K562 (cell line): ENCODE measurements around the gene MEIS1. TPM values are rescaled to one million over a fixed set of nuclear protein-coding genes. Genes with fewer than 3 reads are reported as not detected.
A peak's percentile ranks its signal among the peaks of the same experiment; 100 is the strongest.

Experiments used
- ASH1L ChIP-seq: fragments of 450-650 bp; IDR thresholded peaks from 2 replicates; pipeline ENCODE4 v1.6.1; 2018; ENCODE audit warnings: borderline replicate concordance, mild to moderate bottlenecking, low read depth; ENCODE audit not compliant: partially characterized antibody
- ATF1 ChIP-seq, 2 experiments: fragments of 450-650 bp in 1 of 2; IDR thresholded peaks; 2 replicates each; pipeline ENCODE4 v1.6.1; 2016; ENCODE audit warnings: missing compliant biosample characterization in 1 of 2, missing genetic modification characterization in 1 of 2
- ATF3 ChIP-seq, 2 experiments: fragments of 450-650 bp in 1 of 2; sonication (generic) in 1 of 2; formaldehyde crosslinking in 1 of 2; IDR thresholded peaks in 1 of 2; conservative IDR thresholded peaks in 1 of 2; 2 replicates each; pipeline versions ENCODE4 v1.6.1 to v1.8.1; 2016 to 2023; ENCODE audit warnings: mild to moderate bottlenecking in 2 of 2, moderate library complexity in 2 of 2, inconsistent platforms in 1 of 2, missing genetic modification reagents in 1 of 2
- DLX4 ChIP-seq: fragments of 250-450 bp; sonication (Bioruptor Pico); IDR thresholded peaks from 2 replicates; pipeline ENCODE4 v1.6.1; 2021; ENCODE audit warnings: mild to moderate bottlenecking
- ID3 ChIP-seq, 2 experiments: fragments of 250-450 bp in 1 of 2; fragments of 450-650 bp in 1 of 2; sonication (Bioruptor Pico) in 1 of 2; IDR thresholded peaks; 2 replicates each; pipeline versions ENCODE4 v1.6.1 to v1.8.0; 2016 to 2021; ENCODE audit warnings: mild to moderate bottlenecking in 2 of 2, moderate library complexity in 2 of 2, missing compliant biosample characterization in 1 of 2, missing genetic modification characterization in 1 of 2
- ILK ChIP-seq: fragments of 450-650 bp; IDR thresholded peaks from 2 replicates; pipeline ENCODE4 v1.6.1; 2016; ENCODE audit warnings: missing genetic modification characterization, low read depth, mild to moderate bottlenecking, missing compliant biosample characterization, moderate library complexity, borderline replicate concordance
- MAZ ChIP-seq, 2 experiments: fragments of 450-650 bp in 1 of 2; sonication (generic) in 1 of 2; formaldehyde crosslinking; IDR thresholded peaks in 1 of 2; conservative IDR thresholded peaks in 1 of 2; 2 replicates each; pipeline versions ENCODE4 v1.4.0 to v1.5.0; 2020; ENCODE audit warnings: mild to moderate bottlenecking in 1 of 2, missing genetic modification reagents in 1 of 2
- MIER1 ChIP-seq: fragments of 450-650 bp; IDR thresholded peaks from 2 replicates; pipeline ENCODE4 v1.6.1; 2016; ENCODE audit warnings: antibody characterized with exemption, mild to moderate bottlenecking, low read depth
- MTA3 ChIP-seq: fragments of 450-650 bp; formaldehyde crosslinking; IDR thresholded peaks from 2 replicates; pipeline ENCODE4 v1.6.1; 2017; ENCODE audit warnings: mild to moderate bottlenecking, borderline replicate concordance
- RAD21 ChIP-seq, 2 experiments: fragments of 250-450 bp in 1 of 2; fragments of 450-650 bp in 1 of 2; sonication (Bioruptor Pico) in 1 of 2; formaldehyde crosslinking in 1 of 2; IDR thresholded peaks in 1 of 2; conservative IDR thresholded peaks in 1 of 2; 2 replicates each; pipeline versions ENCODE4 v1.4.0 to v1.8.0; 2020 to 2022; ENCODE audit warnings: mild to moderate bottlenecking in 2 of 2, moderate library complexity in 1 of 2
- TEAD1 ChIP-seq, 2 experiments: fragments of 450-650 bp in 1 of 2; sonication (generic) in 1 of 2; formaldehyde crosslinking; IDR thresholded peaks; 2 replicates each; pipeline versions ENCODE4 v1.4.0 to v1.8.0; 2020 to 2022; ENCODE audit warnings: mild to moderate bottlenecking in 2 of 2, missing genetic modification reagents in 1 of 2
- VEZF1 ChIP-seq: fragments of 200-800 bp; sonication (Bioruptor generic); IDR thresholded peaks from 2 replicates; pipeline ENCODE4 v1.6.1; 2017; ENCODE audit warnings: missing genetic modification characterization, missing compliant biosample characterization
- ZFP36 ChIP-seq: fragments of 150-350 bp; IDR thresholded peaks from 2 replicates; pipeline ENCODE4 v1.6.1; 2018; ENCODE audit warnings: low read length, low read depth; ENCODE audit not compliant: partially characterized antibody
- ZKSCAN8 ChIP-seq: fragments of 200-800 bp; sonication (Bioruptor generic); IDR thresholded peaks from 2 replicates; pipeline ENCODE4 v1.6.1; 2016; ENCODE audit warnings: missing genetic modification characterization, missing compliant biosample characterization
- ZNF133 ChIP-seq: fragments of 250-450 bp; sonication (Bioruptor Pico); IDR thresholded peaks from 2 replicates; pipeline ENCODE4 v1.4.0; 2020; ENCODE audit warnings: mild to moderate bottlenecking
- ZNF140 ChIP-seq: fragments of 250-450 bp; sonication (Bioruptor Pico); IDR thresholded peaks from 2 replicates; pipeline ENCODE4 v1.8.0; 2021; ENCODE audit warnings: moderate library complexity, mild to moderate bottlenecking, inconsistent platforms
- ZNF280B ChIP-seq: fragments of 250-450 bp; sonication (Bioruptor Pico); IDR thresholded peaks from 2 replicates; pipeline ENCODE4 v1.5.1; 2021; ENCODE audit warnings: mild to moderate bottlenecking
- ZNF436 ChIP-seq: fragments of 250-450, 450-650 bp; sonication (Bioruptor Pico); formaldehyde crosslinking; IDR thresholded peaks from 2 replicates; pipeline ENCODE4 v1.7.0; 2020; ENCODE audit warnings: mild to moderate bottlenecking
- ZNF507 ChIP-seq: conservative IDR thresholded peaks from 2 replicates; pipeline ENCODE4 v1.6.1; 2017; ENCODE audit warnings: missing genetic modification characterization, missing compliant biosample characterization
- ZNF551 ChIP-seq: fragments of 250-450 bp; sonication (Bioruptor Pico); IDR thresholded peaks from 2 replicates; pipeline ENCODE4 v1.5.0; 2021; ENCODE audit warnings: mild to moderate bottlenecking, moderate library complexity
- polyA plus RNA-seq, 8 experiments: library from polyadenylated mRNA; depleted of rRNA in 4 of 8; stranded (reverse) in 5 of 8; unstranded in 3 of 8; fragments of >200 nt; fragmentation: Nextera tagmentation in 2 of 8; fragmentation: Illumina TruSeq in 1 of 8; extraction: Ambion mirVana in 2 of 8; extraction: Trizol in 1 of 8; gene quantifications; 2 replicates each; pipeline versions ENCODE4 v1.2.1 to v1.2.3, GENCODE V29; 2011 to 2014; ENCODE audit warnings: inconsistent platforms in 1 of 8, missing spikeins in 1 of 8
- total RNA-seq, 7 experiments: library from RNA; depleted of rRNA in 6 of 7; stranded (reverse); fragments of >200 nt in 6 of 7; fragmentation: Illumina TruSeq in 2 of 7; extraction: Trizol in 2 of 7; gene quantifications; 2 replicates each; pipeline versions ENCODE4 v1.2.1 to v1.2.3, GENCODE V29; 2011 to 2021; ENCODE audit warnings: low replicate concordance in 1 of 7

The MEIS1 gene
- total and polyA plus RNA-seq, 9 of the 15 experiments (the other 6 are each of a cell fraction or from before 2014, with no cell fraction given) = 2.3 to 9.0 (median 5.9) TPM

GRCh38 chr2:66495788-66496640 is 61.1 kb downstream of the MEIS1 start (continued):
- peak; percentile 96 for TF ChIP-seq ATF3 (IDR thresholded peaks at IDR 0.05)
- TF ChIP-seq ATF3 (CRISPR knock-in tag; conservative IDR thresholded peaks at IDR 0.05) = 0 out of 2 replicates have a peak, but pooled peaks have one; percentile 38
- TF ChIP-seq VEZF1 (CRISPR knock-in tag) = peak; percentile 69
- no peak for TF ChIP-seq ZNF280B (CRISPR knock-in tag)
- no peak for TF ChIP-seq ZNF133 (CRISPR knock-in tag)
- TF ChIP-seq ASH1L = no peak
- no peak for TF ChIP-seq ILK (tag)
- TF ChIP-seq ZNF140 (CRISPR knock-in tag) = no peak
- TF ChIP-seq ZNF436 (CRISPR knock-in tag) = no peak
- no peak for TF ChIP-seq ID3 (CRISPR knock-in tag; IDR thresholded peaks at IDR 0.05)
- no peak for TF ChIP-seq ID3 (tag; IDR thresholded peaks at IDR 0.05)
- TF ChIP-seq ZNF551 (CRISPR knock-in tag) = no peak
- peak; percentile 32 to 53; a peak in 3 of 4 replicates for TF ChIP-seq RAD21 (CRISPR knock-in tag; conservative IDR thresholded peaks at IDR 0.05 in 1 of 2, IDR thresholded peaks at IDR 0.05 in 1 of 2)
- no peak for TF ChIP-seq MTA3
- no peak for TF ChIP-seq ZKSCAN8
- TF ChIP-seq ZFP36 = no peak
- TF ChIP-seq ATF1 (CRISPR knock-in tag; IDR thresholded peaks at IDR 0.05) = no peak; the same call in 1 of the 2 replicates
- TF ChIP-seq ATF1 (tag; IDR thresholded peaks at IDR 0.05) = peak; percentile 97
- TF ChIP-seq MIER1 = no peak
- TF ChIP-seq ZNF507 = no peak
- no peak for TF ChIP-seq TEAD1 (CRISPR knock-in tag; IDR thresholded peaks at IDR 0.05)
- TF ChIP-seq MAZ (CRISPR knock-in tag; conservative IDR thresholded peaks at IDR 0.05 in 1 of 2, IDR thresholded peaks at IDR 0.05 in 1 of 2) = peak; percentile 41 to 65; a peak in 2 of 4 replicates
- no peak for TF ChIP-seq DLX4 (CRISPR knock-in tag)
